OCI-LY3 (cell line): ENCODE data around the gene CCDC154.

Experiments used
- H2AFZ ChIP-seq: fragments of 200-600, 300-600 bp; shearing (Covaris generic); 2 replicates; pipeline ENCODE4 v1.6.0; 2014; ENCODE audit warnings: antibody characterized with exemption, low read depth, low read length
- H3K27ac ChIP-seq: fragments of 200-600, 300-600 bp; sonication (generic); 2 replicates; pipeline ENCODE4 v1.5.1; 2014; ENCODE audit warnings: mild to moderate bottlenecking, low read length, moderate library complexity, mixed read lengths
- H3K27me3 ChIP-seq: fragments of 200-600, 300-600 bp; sonication (generic); 2 replicates; pipeline ENCODE4 v1.6.1; 2014; ENCODE audit warnings: low read depth, low read length, mixed read lengths
- H3K36me3 ChIP-seq: fragments of 200-600, 300-600 bp; sonication (generic); replicated peaks from 2 replicates; pipeline ENCODE3; 2014; ENCODE audit warnings: low read depth, low read length, mixed read lengths
- H3K4me1 ChIP-seq: fragments of 300-600, 200-600 bp; sonication (generic); 2 replicates; pipeline ENCODE4 v1.6.1; 2014; ENCODE audit warnings: low read length, mixed read lengths
- H3K4me2 ChIP-seq: fragments of 200-600, 300-600 bp; sonication (generic); 2 replicates; pipeline ENCODE4 v1.6.1; 2014; ENCODE audit warnings: low read length, mixed read lengths
- H3K4me3 ChIP-seq: fragments of 300-600, 200-600 bp; sonication (generic); 2 replicates; pipeline ENCODE4 v1.5.1; 2014; ENCODE audit warnings: antibody characterized with exemption, mild to moderate bottlenecking, low read length, moderate library complexity
- H3K79me2 ChIP-seq: fragments of 300-600, 200-600 bp; shearing (Covaris generic); 2 replicates; pipeline ENCODE4 v1.6.1; 2014; ENCODE audit warnings: mild to moderate bottlenecking, low read length, mixed read lengths
- H3K9ac ChIP-seq: fragments of 300-600, 200-600 bp; shearing (Covaris generic); 2 replicates; pipeline ENCODE4 v1.6.0; 2014; ENCODE audit warnings: mild to moderate bottlenecking, low read length, moderate library complexity
- H3K9me3 ChIP-seq: fragments of 200-600, 300-600 bp; shearing (Covaris generic); 2 replicates; pipeline ENCODE4 v1.6.1; 2014; ENCODE audit warnings: low read length, mixed read lengths; ENCODE audit not compliant: insufficient read depth
- H4K20me1 ChIP-seq: fragments of 200-600, 300-600 bp; sonication (generic); 2 replicates; pipeline ENCODE4 v1.6.1; 2016; ENCODE audit warnings: low read length, mixed read lengths; ENCODE audit not compliant: insufficient read depth
- EZH2phosphoT487 ChIP-seq: fragments of 200-600 bp; shearing (Covaris generic); IDR thresholded peaks from 2 replicates; pipeline ENCODE4 v1.6.1; 2018; ENCODE audit warnings: antibody characterized with exemption, mixed run types, low read depth
- TF ChIP-seq, protein P1 (sequence below): fragments of 200-600, 300-600 bp; sonication (generic); IDR thresholded peaks from 2 replicates; pipeline ENCODE4 v1.5.1; 2014; ENCODE audit warnings: antibody characterized with exemption, low read length, low read depth

CCDC154 gene

DNA sequence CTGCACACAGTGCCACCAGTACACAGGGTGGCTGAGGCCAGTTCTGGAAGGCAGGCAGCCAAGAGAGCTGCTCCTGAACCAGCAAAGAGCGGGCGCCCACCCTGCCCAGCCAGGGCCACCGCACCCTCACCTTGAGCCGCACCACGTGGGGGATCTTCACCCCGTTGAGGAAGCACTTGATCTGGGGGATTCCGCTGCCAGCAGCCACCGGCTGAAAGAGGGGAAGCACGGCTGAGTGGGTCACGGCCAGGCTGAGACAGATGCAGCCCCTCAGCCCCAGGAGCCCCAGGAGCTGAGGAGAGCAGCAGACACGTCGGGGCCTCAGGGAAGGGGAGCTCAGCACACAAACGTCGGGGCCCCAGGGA, 14.6 kb upstream of the CCDC154 start:
- Histone ChIP-seq H3K4me1 (peaks cover 6% of the 10 kb centered on the region; the same call in 1 of the 2 replicates), H3K27ac (no peak overlapping the region), H3K79me2 (no peaks in the 10 kb centered on the region), H4K20me1 (no peaks in the 10 kb centered on the region), H3K36me3 (no peaks in the 10 kb centered on the region), H3K4me3 (no peak overlapping the region), H3K9me3 (no peaks in the 10 kb centered on the region), H3K9ac (no peak overlapping the region), H2AFZ (no peak overlapping the region), H3K4me2 (no peak overlapping the region), H3K27me3 (no peaks in the 10 kb centered on the region)
- TF ChIP-seq, protein P1, sequence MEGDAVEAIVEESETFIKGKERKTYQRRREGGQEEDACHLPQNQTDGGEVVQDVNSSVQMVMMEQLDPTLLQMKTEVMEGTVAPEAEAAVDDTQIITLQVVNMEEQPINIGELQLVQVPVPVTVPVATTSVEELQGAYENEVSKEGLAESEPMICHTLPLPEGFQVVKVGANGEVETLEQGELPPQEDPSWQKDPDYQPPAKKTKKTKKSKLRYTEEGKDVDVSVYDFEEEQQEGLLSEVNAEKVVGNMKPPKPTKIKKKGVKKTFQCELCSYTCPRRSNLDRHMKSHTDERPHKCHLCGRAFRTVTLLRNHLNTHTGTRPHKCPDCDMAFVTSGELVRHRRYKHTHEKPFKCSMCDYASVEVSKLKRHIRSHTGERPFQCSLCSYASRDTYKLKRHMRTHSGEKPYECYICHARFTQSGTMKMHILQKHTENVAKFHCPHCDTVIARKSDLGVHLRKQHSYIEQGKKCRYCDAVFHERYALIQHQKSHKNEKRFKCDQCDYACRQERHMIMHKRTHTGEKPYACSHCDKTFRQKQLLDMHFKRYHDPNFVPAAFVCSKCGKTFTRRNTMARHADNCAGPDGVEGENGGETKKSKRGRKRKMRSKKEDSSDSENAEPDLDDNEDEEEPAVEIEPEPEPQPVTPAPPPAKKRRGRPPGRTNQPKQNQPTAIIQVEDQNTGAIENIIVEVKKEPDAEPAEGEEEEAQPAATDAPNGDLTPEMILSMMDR = no peak
- TF ChIP-seq EZH2phosphoT487 = no peak

DNA sequence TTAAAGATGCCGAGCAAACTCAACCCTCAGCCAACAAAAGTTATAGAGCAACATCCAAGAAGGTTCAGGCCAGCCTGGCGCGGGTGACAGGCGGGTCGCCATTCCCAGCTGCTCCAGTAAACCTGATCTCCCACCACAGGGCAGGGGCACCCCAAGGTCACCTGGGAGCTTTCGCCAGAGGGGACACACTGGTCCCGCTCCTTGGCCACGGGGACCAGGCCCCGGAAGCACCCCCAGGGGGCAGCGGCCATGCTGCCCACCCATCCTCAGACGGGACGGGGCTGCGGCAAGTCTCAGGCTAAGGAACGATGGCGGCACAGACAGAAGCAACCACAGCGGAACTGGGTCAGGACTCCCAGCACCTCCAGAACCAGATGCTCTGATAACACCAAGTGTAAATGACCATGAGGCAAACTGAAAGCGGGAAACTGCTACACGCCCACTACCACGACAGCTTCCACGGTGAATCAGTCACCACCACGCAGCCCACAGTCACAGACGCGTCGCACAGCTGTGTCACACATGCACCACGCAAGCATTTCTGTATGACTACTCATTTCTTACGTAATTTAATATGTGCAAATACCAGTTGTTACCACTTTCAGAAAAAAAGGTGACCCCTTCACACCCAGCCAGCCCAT, 14.1 kb upstream of the CCDC154 start:
- H3K4me2 ChIP-seq = no peak overlapping the region
- H3K79me2 ChIP-seq = no peaks in the 10 kb centered on the region
- TF ChIP-seq, protein P1 = no peak
- no peak for TF ChIP-seq EZH2phosphoT487
- H3K4me3 ChIP-seq = no peak overlapping the region
- H3K27ac ChIP-seq = no peak overlapping the region
- no peaks in the 10 kb centered on the region for H3K36me3 ChIP-seq
- peaks cover 6% of the 10 kb centered on the region; the same call in 1 of the 2 replicates for H3K4me1 ChIP-seq
- H3K9ac ChIP-seq = no peak overlapping the region
- H3K27me3 ChIP-seq = no peaks in the 10 kb centered on the region
- H4K20me1 ChIP-seq = no peaks in the 10 kb centered on the region
- H2AFZ ChIP-seq = no peak overlapping the region
- no peaks in the 10 kb centered on the region for H3K9me3 ChIP-seq

DNA sequence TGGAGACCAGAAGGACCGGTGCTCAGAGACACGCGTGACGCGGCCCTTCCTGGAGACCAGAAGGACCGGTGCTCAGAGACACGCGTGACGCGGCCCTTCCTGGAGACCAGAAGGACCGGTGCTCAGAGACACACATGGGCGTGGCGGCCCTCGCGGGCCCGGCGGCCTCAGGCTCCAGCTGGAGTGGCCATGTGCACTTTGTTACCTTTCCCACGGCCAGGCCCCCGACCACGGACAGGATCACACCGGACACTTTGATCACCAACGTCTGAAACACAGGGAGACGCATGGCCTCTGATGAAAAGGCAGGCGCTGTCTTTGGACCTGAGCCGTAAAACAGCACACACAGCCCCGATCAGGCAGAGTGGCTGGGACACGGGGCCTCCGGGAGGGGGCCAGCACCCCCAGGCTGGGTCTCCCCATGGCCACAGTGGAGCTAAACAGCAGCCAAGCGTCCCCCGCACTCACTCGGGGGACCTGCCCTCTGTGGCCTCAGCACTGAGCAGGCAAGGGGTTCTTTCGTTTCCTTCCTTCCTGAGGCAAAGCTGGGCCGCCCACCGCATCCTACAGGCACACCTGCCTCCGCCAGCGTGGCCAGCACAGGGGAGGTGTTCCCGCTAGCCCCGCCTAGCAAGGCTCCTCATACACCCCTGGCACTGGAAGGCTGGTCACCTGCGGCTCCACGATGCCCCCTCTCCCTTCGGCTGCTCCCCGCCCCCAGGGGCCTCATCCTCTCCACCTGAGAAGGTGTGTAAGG, 13.3 kb upstream of the CCDC154 start:
- no peaks in the 10 kb centered on the region for H3K9me3 ChIP-seq
- H3K27ac ChIP-seq = no peak overlapping the region

DNA sequence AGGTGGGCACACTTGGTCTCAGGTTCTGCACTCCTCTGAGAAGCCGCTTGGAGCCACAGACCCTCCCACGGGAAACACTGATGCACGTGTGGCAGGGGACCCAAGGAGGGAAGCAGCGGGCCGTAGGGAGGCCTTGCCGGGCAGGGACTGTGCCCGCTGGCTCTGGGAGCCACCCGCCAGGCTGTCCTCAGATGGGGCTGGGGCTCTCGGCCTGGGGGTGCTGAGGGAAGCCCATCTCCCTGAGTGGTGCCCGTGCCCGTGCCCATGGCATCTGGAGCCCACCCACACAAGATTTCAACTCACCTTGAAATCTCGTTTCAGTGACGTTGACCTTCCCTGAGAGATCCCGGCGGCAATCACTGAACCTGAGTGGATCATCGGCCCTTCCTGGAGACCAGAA, 12.6 kb upstream of the CCDC154 start:
- Histone ChIP-seq H3K36me3 (no peaks in the 10 kb centered on the region), H3K4me2 (no peak overlapping the region), H3K9ac (no peak overlapping the region), H3K27me3 (no peaks in the 10 kb centered on the region), H3K9me3 (no peaks in the 10 kb centered on the region), H3K79me2 (no peaks in the 10 kb centered on the region), H4K20me1 (no peaks in the 10 kb centered on the region), H3K4me3 (no peak overlapping the region), H3K4me1 (peaks cover 6% of the 10 kb centered on the region; the same call in 1 of the 2 replicates), H3K27ac (no peak overlapping the region), H2AFZ (no peak overlapping the region)
- no peak for TF ChIP-seq EZH2phosphoT487
- TF ChIP-seq, protein P1 = no peak

More for the DNA sequence above, 13.3 kb upstream of the CCDC154 start:
- Histone ChIP-seq H2AFZ (no peak overlapping the region), H4K20me1 (no peaks in the 10 kb centered on the region), H3K4me1 (peaks cover 6% of the 10 kb centered on the region; the same call in 1 of the 2 replicates), H3K27me3 (no peaks in the 10 kb centered on the region), H3K9ac (no peak overlapping the region), H3K79me2 (no peaks in the 10 kb centered on the region), H3K36me3 (no peaks in the 10 kb centered on the region), H3K4me2 (no peak overlapping the region), H3K4me3 (no peak overlapping the region)
- TF ChIP-seq EZH2phosphoT487 = no peak
- TF ChIP-seq, protein P1 = no peak
